Measurements from ENCODE around the gene RBP5.

GRCh38 chr12:7127916-7128626 lies 618 bp downstream of the RBP5 start:
- no peak for TF ChIP-seq CTCF (IDR thresholded peaks at IDR 0.05; ENCODE audit: low read depth, low read length)
- TF ChIP-seq POLR2A (IDR thresholded peaks at IDR 0.05; ENCODE audit: extremely low read depth, insufficient read length) = no peak
- TF ChIP-seq MAX (IDR thresholded peaks at IDR 0.05; ENCODE audit: low read depth, low read length) = no peak
